ENCODE measurements around the gene GRN. TPM values are rescaled to one million over a fixed set of nuclear protein-coding genes. Genes with fewer than 3 reads are reported as not detected.
A peak's percentile ranks its signal among the peaks of the same experiment; 100 is the strongest.

GRN gene
- total and polyA plus RNA-seq, 2 of the 8 experiments (the other 6 are each of a cell fraction or from before 2014, with no cell fraction given): 108 to 387 TPM

DNA sequence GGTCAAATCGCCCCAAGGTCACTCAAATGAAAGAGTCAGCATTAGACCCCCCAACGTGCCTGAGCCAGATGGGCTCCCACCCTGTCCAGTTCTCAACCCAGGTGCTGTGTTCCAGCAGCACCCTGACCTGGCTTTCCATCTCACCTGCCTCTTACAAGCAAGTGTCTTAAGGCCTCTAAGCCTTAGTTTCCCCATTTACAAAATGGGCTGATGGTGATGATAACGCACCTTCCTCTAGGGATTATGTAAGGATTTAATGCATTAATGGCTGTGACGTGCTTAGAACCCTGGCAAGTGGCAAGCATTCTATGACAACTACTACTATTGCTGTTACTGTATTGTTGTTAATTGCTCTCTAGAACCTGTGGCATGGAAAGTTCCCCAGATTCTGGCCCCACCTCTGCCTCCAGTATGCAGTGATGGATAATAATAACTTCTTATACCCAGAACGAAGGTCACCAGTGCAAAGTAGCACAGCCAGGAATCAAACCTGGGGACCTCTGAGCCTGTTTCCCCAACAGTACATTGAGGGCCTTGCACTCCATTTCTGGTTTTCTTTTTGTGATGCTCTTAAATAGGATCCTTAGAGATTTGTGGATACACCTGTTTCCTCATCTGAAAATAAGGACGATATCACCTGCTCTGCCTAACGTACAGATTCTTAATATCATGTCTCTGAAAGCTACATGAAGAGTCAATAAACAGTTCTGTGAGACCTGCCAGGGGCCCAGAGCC is 17.2 kb upstream of the GRN start:
- Histone ChIP-seq H3K27ac (ENCODE audit: low read depth, low read length) (no peak overlapping the region), H3K4me3 (ENCODE audit: extremely low read depth in 1 of 4, insufficient read depth in 2 of 4, low read depth in 3 of 4, low read length in 4 of 4) (no peak overlapping the region), H3K18ac (ENCODE audit: extremely low read depth, low read length) (no peak overlapping the region), H3K9me3 (ENCODE audit: insufficient read depth in 2 of 2, low read depth in 1 of 2, low read length in 1 of 2) (no peaks in the 10 kb centered on the region), H3K4me1 (replicated peaks in 1 of 4; ENCODE audit: control insufficient read depth in 3 of 4, insufficient read depth in 4 of 4, low read length in 3 of 4) (peaks cover 0 to 8% (median 4%) of the 10 kb centered on the region in 4 experiments; a peak in 6 of 7 replicates), H3K14ac (ENCODE audit: insufficient read length) (no peak overlapping the region), H4K91ac (replicated peaks; ENCODE audit: insufficient read length, low read length) (no peak overlapping the region), H4K8ac (ENCODE audit: extremely low read depth, insufficient read depth, low read length) (no peak overlapping the region), H2BK120ac (replicated peaks; ENCODE audit: low read depth, low read length) (no peak overlapping the region), H3K9ac (replicated peaks in 1 of 4; ENCODE audit: extremely low read depth in 1 of 4, low read depth in 3 of 4, low read length in 3 of 4) (no peak overlapping the region), H2BK12ac (ENCODE audit: low read depth, low read length) (peak overlapping the region; percentile 77; the same call in 1 of the 2 replicates), H3K56ac (replicated peaks; ENCODE audit: insufficient read length, low read depth, low read length) (no peak overlapping the region), H3K4me2 (ENCODE audit: insufficient read depth in 1 of 2, low read depth in 2 of 2, low read length in 2 of 2) (no peak overlapping the region), H2AK5ac (ENCODE audit: low read depth, low read length) (peak overlapping the region; percentile 40; the same call in 1 of the 2 replicates), H3K23ac (ENCODE audit: insufficient read length) (no peak overlapping the region), H3K79me2 (ENCODE audit: control insufficient read depth in 1 of 2, insufficient read depth in 2 of 2, low read length in 2 of 2) (peaks cover 3 to 13% of the 10 kb centered on the region in 2 experiments; a peak in 3 of 4 replicates), H2BK20ac (ENCODE audit: low read length) (no peak overlapping the region), H3K4ac (replicated peaks; ENCODE audit: insufficient read length, low read depth, low read length) (no peak overlapping the region), H3K23me2 (ENCODE audit: low read depth, low read length) (peaks cover 13% of the 10 kb centered on the region; the same call in 1 of the 2 replicates), H4K20me1 (replicated peaks in 1 of 2; ENCODE audit: control insufficient read depth in 1 of 2, insufficient read depth in 2 of 2, low read length in 2 of 2) (peaks cover 2 to 3% of the 10 kb centered on the region in 2 experiments), H2BK15ac (ENCODE audit: low read length) (0 out of 2 replicates have a peak overlapping the region, but pooled peaks have one; percentile 61), H2AFZ (ENCODE audit: low read length) (no peak overlapping the region), H2BK5ac (ENCODE audit: low read depth, low read length) (no peak overlapping the region), H3K79me1 (ENCODE audit: low read depth, low read length) (peaks cover 11% of the 10 kb centered on the region), H3K27me3 (replicated peaks in 1 of 4; ENCODE audit: control insufficient read depth in 3 of 4, extremely low read depth in 1 of 4, insufficient read depth in 3 of 4, low read length in 3 of 4) (peaks cover 0 to 6% (median 0%) of the 10 kb centered on the region in 4 experiments; a peak in 5 of 7 replicates), H3K36me3 (ENCODE audit: control insufficient read depth in 2 of 4, insufficient read depth in 4 of 4, low read length in 3 of 4) (no peaks in the 10 kb centered on the region), H4K5ac (ENCODE audit: insufficient read length, low read depth, low read length) (no peak overlapping the region)
- FAIRE-seq (no peak), DNase-seq (ENCODE audit: low read depth in 1 of 2, low spot score in 2 of 2) (no peak)
- WGBS, 2 experiments (ENCODE audit: extremely low coverage in 1 of 2, insufficient coverage in 1 of 2, insufficient read length in 1 of 2, insufficient replicate concordance in 2 of 2, low coverage in 1 of 2, low lambda C conversion rate in 2 of 2, missing lambda C conversion rate in 1 of 2): 90% methylated on average over 7 of the region's 7 CpGs; no CpG with 5 or more reads in 1 of the 2 experiments
- ChIA-PET POLR2A (ENCODE audit: partially characterized antibody) (interaction anchor here (1.0 to 1.6 kb wide), 6 partner anchors 10 to 136 kb away, joined by 3 to 9 read pairs (median 4); no protein-coding TSS in a partner anchor), CTCF (ENCODE audit: partially characterized antibody) (interaction anchor here (0.9 to 11.0 kb wide), 11 partner anchors 17 to 244 kb away, joined by 3 to 158 read pairs (median 5); partner anchors contain the start of gene GRN)
- TF ChIP-seq NRF1 (IDR thresholded peaks at IDR 0.05; ENCODE audit: low read depth, low read length): no peak
- TF ChIP-seq HDAC2 (IDR thresholded peaks at IDR 0.05; ENCODE audit: borderline replicate concordance in 1 of 2, low read depth in 2 of 2, low read length in 2 of 2): no peak
- no peak for TF ChIP-seq POU5F1 (IDR thresholded peaks at IDR 0.05; ENCODE audit: low read depth, low read length)
- TF ChIP-seq TBP (IDR thresholded peaks at IDR 0.05; ENCODE audit: low read depth, low read length): no peak
- TF ChIP-seq SIRT6 (IDR thresholded peaks at IDR 0.05; ENCODE audit: low read length): no peak
- no peak for TF ChIP-seq BCL11A (IDR thresholded peaks at IDR 0.05; ENCODE audit: low read depth in 2 of 2, low read length in 2 of 2)
- no peak for TF ChIP-seq FOSL1 (IDR thresholded peaks at IDR 0.05; ENCODE audit: insufficient read depth, low read depth, low read length)
- no peak for TF ChIP-seq TEAD4 (IDR thresholded peaks at IDR 0.05; ENCODE audit: low read depth, low read length)
- TF ChIP-seq KDM1A (IDR thresholded peaks at IDR 0.05; ENCODE audit: borderline replicate concordance, low read length): no peak
- TF ChIP-seq EP300 (IDR thresholded peaks at IDR 0.05; ENCODE audit: borderline replicate concordance in 1 of 2, low read depth in 2 of 2, low read length in 2 of 2): no peak
- no peak for TF ChIP-seq EGR1 (IDR thresholded peaks at IDR 0.05; ENCODE audit: borderline replicate concordance, low read depth, low read length)
- TF ChIP-seq TAF7 (optimal IDR thresholded peaks at IDR 0.05; ENCODE audit: borderline replicate concordance, low read depth, low read length): no peak
